HEK293T (cell line): Measurements from ENCODE around the gene TTC31.
A peak's percentile ranks its signal among the peaks of the same experiment; 100 is the strongest.

ENCODE experiments used
- CTCF ChIA-PET: fragments of 350-600 bp; formaldehyde crosslinking; extraction: SDS; loops from one replicate; lab custom pipeline; 2021; ENCODE audit warnings: antibody characterized with exemption, inconsistent platforms; lab: Yijun Ruan, JAX
- POLR2A ChIA-PET: fragments of 350-600 bp; formaldehyde crosslinking; extraction: SDS; loops from one replicate; lab custom pipeline; 2020; ENCODE audit warnings: antibody characterized with exemption, inconsistent platforms; lab: Yijun Ruan, JAX
- DNase-seq: peaks from one replicate; pipeline ENCODE4 v3.0.0; 2012; ENCODE audit warnings: mixed read lengths; ENCODE audit errors: extremely low spot score
- ARNT ChIP-seq: fragments of 450-650 bp; IDR thresholded peaks from 2 replicates; pipeline ENCODE4 v1.6.1; 2017; ENCODE audit warnings: mild to moderate bottlenecking
- BHLHE40 ChIP-seq: fragments of 450-650 bp; IDR thresholded peaks from 2 replicates; pipeline ENCODE4 v1.6.1; 2016; ENCODE audit warnings: mild to moderate bottlenecking, moderate library complexity, borderline replicate concordance
- CTBP1 ChIP-seq: fragments of 450-650 bp; IDR thresholded peaks from 2 replicates; pipeline ENCODE4 v1.6.1; 2016; ENCODE audit warnings: borderline replicate concordance
- ELF4 ChIP-seq: fragments of 450-650 bp; IDR thresholded peaks from 2 replicates; pipeline ENCODE4 v1.6.1; 2017; ENCODE audit warnings: antibody characterized with exemption
- FOXA1 ChIP-seq: fragments of 450-650 bp; IDR thresholded peaks from 2 replicates; pipeline ENCODE4 v1.6.1; 2016; ENCODE audit warnings: mild to moderate bottlenecking
- FOXK2 ChIP-seq: fragments of 450-650 bp; IDR thresholded peaks from 2 replicates; pipeline ENCODE4 v1.6.1; 2016; ENCODE audit warnings: mild to moderate bottlenecking
- FOXM1 ChIP-seq: fragments of 450-650 bp; IDR thresholded peaks from 2 replicates; pipeline ENCODE4 v1.6.1; 2017; ENCODE audit warnings: mild to moderate bottlenecking, borderline replicate concordance
- HDGF ChIP-seq: fragments of 450-650 bp; IDR thresholded peaks from 2 replicates; pipeline ENCODE4 v1.6.1; 2017; ENCODE audit warnings: antibody characterized with exemption, borderline replicate concordance
- L3MBTL2 ChIP-seq: fragments of 450-650 bp; conservative IDR thresholded peaks from 2 replicates; pipeline ENCODE4 v1.6.1; 2016; ENCODE audit warnings: mild to moderate bottlenecking
- LEF1 ChIP-seq: fragments of 450-650 bp; IDR thresholded peaks from 2 replicates; pipeline ENCODE4 v1.6.1; 2017; ENCODE audit warnings: mild to moderate bottlenecking, borderline replicate concordance
- NFRKB ChIP-seq: fragments of 450-650 bp; IDR thresholded peaks from 2 replicates; pipeline ENCODE4 v1.6.1; 2016; ENCODE audit warnings: mild to moderate bottlenecking, moderate library complexity
- SP1 ChIP-seq: fragments of 450-650 bp; IDR thresholded peaks from 2 replicates; pipeline ENCODE4 v1.6.1; 2017
- SUZ12 ChIP-seq: fragments of 450-650 bp; IDR thresholded peaks from 2 replicates; pipeline ENCODE4 v1.6.1; 2016; ENCODE audit warnings: mild to moderate bottlenecking
- TARDBP ChIP-seq: fragments of 450-650 bp; IDR thresholded peaks from 2 replicates; pipeline ENCODE4 v1.6.1; 2016
- ZNF384 ChIP-seq: fragments of 450-650 bp; IDR thresholded peaks from 2 replicates; pipeline ENCODE4 v1.6.1; 2016
- TF ChIP-seq, protein P1 (sequence below): fragments of 450-650 bp; IDR thresholded peaks from 2 replicates; pipeline ENCODE4 v1.6.1; 2016

Gene TTC31

DNA sequence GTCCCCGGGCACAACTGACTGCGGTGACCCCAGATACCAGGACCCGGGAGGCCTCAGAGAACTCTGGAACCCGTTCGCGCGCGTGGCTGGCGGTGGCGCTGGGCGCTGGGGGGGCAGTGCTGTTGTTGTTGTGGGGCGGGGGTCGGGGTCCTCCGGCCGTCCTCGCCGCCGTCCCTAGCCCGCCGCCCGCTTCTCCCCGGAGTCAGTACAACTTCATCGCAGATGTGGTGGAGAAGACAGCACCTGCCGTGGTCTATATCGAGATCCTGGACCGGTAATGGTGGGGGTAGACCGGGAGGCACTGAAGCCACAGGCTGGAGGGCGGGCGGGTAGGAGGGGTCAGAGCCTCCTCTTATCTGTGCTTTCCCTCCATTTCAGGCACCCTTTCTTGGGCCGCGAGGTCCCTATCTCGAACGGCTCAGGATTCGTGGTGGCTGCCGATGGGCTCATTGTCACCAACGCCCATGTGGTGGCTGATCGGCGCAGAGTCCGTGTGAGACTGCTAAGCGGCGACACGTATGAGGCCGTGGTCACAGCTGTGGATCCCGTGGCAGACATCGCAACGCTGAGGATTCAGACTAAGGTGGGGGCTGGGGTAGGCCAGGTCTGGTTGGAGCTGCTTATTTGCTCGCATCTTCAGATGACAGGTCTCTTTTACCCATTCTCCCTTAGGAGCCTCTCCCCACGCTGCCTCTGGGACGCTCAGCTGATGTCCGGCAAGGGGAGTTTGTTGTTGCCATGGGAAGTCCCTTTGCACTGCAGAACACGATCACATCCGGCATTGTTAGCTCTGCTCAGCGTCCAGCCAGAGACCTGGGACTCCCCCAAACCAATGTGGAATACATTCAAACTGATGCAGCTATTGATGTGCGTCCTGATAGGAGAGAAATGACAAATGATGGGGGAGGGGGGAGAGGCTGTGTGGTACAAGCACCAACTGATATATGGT lies 47.6 kb downstream of the TTC31 start:
- POLR2A ChIA-PET: interaction anchor here (0.7 to 8.4 kb wide), 16 partner anchors 9 to 139 kb away, joined by 3 to 70 read pairs (median 4); partner anchors contain the start of genes CCDC142, INO80B, MRPL53 and PCGF1
- TF ChIP-seq SUZ12 (no peak), NFRKB (no peak), L3MBTL2 (peak; percentile 88)
- DNase-seq: peak; percentile 50
- CTCF ChIA-PET: interaction anchor here (0.8 to 1.7 kb wide), 3 partner anchors 47 to 57 kb away, joined by 3 to 4 read pairs (median 4); partner anchors contain the start of genes CCDC142 and TTC31

DNA sequence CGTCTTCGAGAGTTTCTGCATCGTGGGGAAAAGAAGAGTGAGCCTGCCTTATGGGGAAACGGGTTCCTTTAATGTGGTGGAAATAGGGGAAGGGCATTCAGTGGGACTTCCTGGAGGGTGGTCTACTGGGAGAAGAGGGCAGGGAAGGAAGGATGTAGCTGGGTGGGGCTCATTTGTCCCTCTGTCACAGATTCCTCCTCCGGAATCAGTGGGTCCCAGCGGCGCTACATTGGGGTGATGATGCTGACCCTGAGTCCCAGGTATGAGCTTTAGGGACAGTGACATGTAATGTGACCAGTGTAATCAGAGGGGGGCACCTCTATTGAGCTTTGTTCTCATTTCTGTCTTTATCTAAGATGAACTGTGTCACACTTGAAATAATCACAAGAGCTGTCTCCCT lies 48.8 kb downstream of the TTC31 start:
- POLR2A ChIA-PET: interaction anchor here (0.8 to 8.4 kb wide), 8 partner anchors 13 to 74 kb away, joined by 3 to 70 read pairs (median 4); partner anchors contain the start of genes CCDC142, LOXL3, PCGF1 and TTC31
- DNase-seq: no peak
- CTCF ChIA-PET: interaction anchor here (0.6 to 1.7 kb wide), 8 partner anchors 14 to 91 kb away, joined by 3 to 5 read pairs (median 3); partner anchors contain the start of genes PCGF1 and WBP1
- TF ChIP-seq ELF4: no peak
- no peak for TF ChIP-seq L3MBTL2
- no peak for TF ChIP-seq FOXK2
- TF ChIP-seq FOXA1: no peak
- TF ChIP-seq FOXM1: no peak
- no peak for TF ChIP-seq TARDBP
- no peak for TF ChIP-seq NFRKB
- no peak for TF ChIP-seq CTBP1
- no peak for TF ChIP-seq LEF1
- TF ChIP-seq SUZ12: no peak
- no peak for TF ChIP-seq HDGF

DNA sequence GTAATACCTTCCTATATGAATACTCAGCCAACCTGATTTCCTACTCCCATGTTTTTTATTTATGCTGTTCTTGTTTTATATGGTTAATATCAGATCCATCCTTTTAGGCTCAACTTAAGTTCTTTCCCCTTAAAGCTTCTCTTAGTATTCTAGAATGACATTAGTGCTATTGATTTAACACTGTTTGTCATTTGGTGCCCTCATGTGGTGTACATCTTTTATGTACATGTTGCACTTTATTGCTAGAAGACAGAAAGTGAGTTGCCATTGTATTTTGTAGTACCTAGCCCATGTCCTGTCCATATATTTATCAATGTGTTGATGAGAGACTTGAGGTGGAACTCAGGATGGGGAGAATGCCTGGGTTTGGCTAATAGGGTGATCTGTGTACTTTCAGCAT lies 49.3 kb downstream of the TTC31 start:
- DNase-seq: no peak
- ChIA-PET CTCF (interaction anchor here (0.6 to 1.7 kb wide), 7 partner anchors 25 to 91 kb away, joined by 3 to 5 read pairs (median 3); partner anchors contain the start of genes PCGF1 and WBP1), POLR2A (interaction anchor here (0.8 to 8.4 kb wide), 9 partner anchors 13 to 74 kb away, joined by 3 to 70 read pairs (median 5); partner anchors contain the start of genes CCDC142, LOXL3, PCGF1 and TTC31)

DNA sequence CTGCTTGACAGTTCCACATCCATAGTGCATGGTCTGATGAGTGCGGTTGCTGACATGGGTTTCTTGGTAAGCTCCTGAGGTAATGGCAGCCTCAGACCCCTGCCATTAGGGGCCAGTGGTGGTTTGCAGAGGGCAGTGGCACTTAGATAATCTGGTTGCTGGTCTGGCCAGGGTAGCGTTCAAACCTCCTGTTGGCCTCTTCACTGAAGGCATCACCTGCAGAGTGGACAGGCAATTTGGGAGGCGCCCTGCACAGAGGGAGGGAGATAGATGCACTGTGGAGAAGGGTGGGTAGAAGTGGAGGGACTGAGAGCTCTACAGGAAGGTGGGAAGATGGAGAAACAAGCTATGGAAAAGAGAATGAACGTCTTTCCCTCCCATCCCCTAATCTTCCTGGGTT lies 50.6 kb downstream of the TTC31 start:
- DNase-seq: no peak
- CTCF ChIA-PET: interaction anchor here (1.5 kb wide), 1 partner anchor 44 kb away, joined by 3 read pairs; no protein-coding TSS in a partner anchor
- no peak for TF ChIP-seq FOXM1
- POLR2A ChIA-PET: interaction anchor here (1.4 to 8.4 kb wide), 6 partner anchors 12 to 55 kb away, joined by 5 to 70 read pairs (median 6); partner anchors contain the start of genes CCDC142, PCGF1 and TTC31

More for the DNA sequence above, 49.3 kb downstream of the TTC31 start:
- TF ChIP-seq ZNF384 (no peak), FOXM1 (no peak), BHLHE40 (no peak)
- TF ChIP-seq, protein P1, sequence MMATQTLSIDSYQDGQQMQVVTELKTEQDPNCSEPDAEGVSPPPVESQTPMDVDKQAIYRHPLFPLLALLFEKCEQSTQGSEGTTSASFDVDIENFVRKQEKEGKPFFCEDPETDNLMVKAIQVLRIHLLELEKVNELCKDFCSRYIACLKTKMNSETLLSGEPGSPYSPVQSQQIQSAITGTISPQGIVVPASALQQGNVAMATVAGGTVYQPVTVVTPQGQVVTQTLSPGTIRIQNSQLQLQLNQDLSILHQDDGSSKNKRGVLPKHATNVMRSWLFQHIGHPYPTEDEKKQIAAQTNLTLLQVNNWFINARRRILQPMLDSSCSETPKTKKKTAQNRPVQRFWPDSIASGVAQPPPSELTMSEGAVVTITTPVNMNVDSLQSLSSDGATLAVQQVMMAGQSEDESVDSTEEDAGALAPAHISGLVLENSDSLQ: no peak

DNA sequence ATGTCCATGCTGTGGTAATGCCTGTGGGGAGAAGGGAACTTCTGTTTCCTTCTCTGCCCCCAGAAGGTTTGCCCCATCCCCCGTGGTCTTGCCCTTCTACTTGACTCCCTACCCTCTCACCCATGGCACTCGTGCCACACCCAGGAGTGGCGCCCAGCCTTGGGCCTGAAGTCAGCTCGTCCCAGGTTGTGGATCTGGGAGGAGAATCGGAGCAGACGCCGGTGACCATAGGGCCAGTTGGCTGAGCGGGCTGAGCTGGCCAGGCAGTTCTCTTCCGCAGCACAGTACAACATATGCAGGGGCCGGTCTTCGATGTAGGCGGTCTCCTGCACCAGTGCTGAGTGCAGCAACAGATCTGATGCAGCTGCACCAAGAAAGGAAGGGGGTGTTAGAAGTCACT lies 51.5 kb downstream of the TTC31 start:
- no peak for DNase-seq
- CTCF ChIA-PET: interaction anchor here (1.5 kb wide), 1 partner anchor 43 kb away, joined by 3 read pairs; no protein-coding TSS in a partner anchor

DNA sequence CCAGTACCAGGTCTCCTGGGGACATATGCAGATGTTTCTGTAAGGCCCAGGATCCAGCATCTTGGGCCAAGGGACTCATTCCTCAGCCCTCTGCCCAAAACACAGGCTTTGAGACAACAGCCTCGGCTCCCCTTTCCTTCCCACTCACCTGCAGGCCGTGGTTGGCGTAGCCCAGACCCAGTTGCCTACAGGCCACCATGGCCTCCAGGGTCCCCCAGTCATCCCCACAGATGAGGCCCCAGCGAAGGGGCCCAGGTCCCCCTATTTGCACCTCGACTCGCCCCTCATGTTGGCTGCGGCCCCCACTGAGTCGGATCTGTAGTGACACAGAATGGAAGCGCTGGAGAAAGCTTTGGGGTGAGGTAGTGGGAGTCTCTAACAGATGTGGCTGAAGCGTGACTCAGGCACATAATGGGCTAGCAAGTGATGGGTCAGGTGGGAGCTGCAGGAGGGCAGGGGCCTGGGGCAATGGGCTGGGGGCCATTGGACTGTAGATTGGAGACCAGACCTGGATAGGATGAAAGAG lies 52.6 kb downstream of the TTC31 start:
- TF ChIP-seq SUZ12 (no peak), NFRKB (no peak), ELF4 (no peak), CTBP1 (no peak), FOXK2 (no peak), BHLHE40 (no peak), LEF1 (no peak)
- TF ChIP-seq, protein P1: no peak
- POLR2A ChIA-PET: no interaction called here
- CTCF ChIA-PET: no interaction called here
- no peak for DNase-seq

More for the DNA sequence above, 51.5 kb downstream of the TTC31 start:
- POLR2A ChIA-PET: interaction anchor here (1.0 to 1.9 kb wide), 3 partner anchors 12 to 17 kb away, joined by 4 to 7 read pairs (median 5); no protein-coding TSS in a partner anchor
- TF ChIP-seq LEF1 (no peak), ZNF384 (no peak), FOXA1 (no peak), NFRKB (no peak), FOXM1 (no peak), BHLHE40 (no peak), TARDBP (no peak), HDGF (no peak), L3MBTL2 (no peak), SP1 (no peak), CTBP1 (no peak), ARNT (no peak)
- TF ChIP-seq, protein P1: no peak
